ENCODE measurements around the gene IGSF9B.

GRCh38 chr11:133907841-133908241, 48.9 kb downstream of the IGSF9B start:
- TF ChIP-seq, protein P1, sequence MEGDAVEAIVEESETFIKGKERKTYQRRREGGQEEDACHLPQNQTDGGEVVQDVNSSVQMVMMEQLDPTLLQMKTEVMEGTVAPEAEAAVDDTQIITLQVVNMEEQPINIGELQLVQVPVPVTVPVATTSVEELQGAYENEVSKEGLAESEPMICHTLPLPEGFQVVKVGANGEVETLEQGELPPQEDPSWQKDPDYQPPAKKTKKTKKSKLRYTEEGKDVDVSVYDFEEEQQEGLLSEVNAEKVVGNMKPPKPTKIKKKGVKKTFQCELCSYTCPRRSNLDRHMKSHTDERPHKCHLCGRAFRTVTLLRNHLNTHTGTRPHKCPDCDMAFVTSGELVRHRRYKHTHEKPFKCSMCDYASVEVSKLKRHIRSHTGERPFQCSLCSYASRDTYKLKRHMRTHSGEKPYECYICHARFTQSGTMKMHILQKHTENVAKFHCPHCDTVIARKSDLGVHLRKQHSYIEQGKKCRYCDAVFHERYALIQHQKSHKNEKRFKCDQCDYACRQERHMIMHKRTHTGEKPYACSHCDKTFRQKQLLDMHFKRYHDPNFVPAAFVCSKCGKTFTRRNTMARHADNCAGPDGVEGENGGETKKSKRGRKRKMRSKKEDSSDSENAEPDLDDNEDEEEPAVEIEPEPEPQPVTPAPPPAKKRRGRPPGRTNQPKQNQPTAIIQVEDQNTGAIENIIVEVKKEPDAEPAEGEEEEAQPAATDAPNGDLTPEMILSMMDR (IDR thresholded peaks at IDR 0.05): no peak
- TF ChIP-seq POLR2A (IDR thresholded peaks at IDR 0.05): no peak

All from heart left ventricle (tissue), 13 donors.